Measurements from ENCODE around the gene UBE2J2. TPM values are rescaled to one million over a fixed set of nuclear protein-coding genes. Genes with fewer than 3 reads are reported as not detected.
A peak's percentile ranks its signal among the peaks of the same experiment; 100 is the strongest.

The UBE2J2 gene
- total RNA-seq, 3 donors from 2014 or later: 89.3 to 93.6 (median 91.2) TPM

GRCh38 chr1:1232796-1233566, 40.7 kb downstream of the UBE2J2 start:
- no peak for ATAC-seq
- H3K4me3 Mint-ChIP-seq: peak overlapping the region; percentile 78
- peaks cover 32% of the 10 kb centered on the region for H3K4me1 Mint-ChIP-seq (ENCODE audit: low read depth)
- H3K36me3 Mint-ChIP-seq (ENCODE audit: insufficient read depth): peaks cover 17% of the 10 kb centered on the region
- DNase-seq: no peak
- no peaks in the 10 kb centered on the region for H3K27me3 Mint-ChIP-seq (ENCODE audit: low read depth)
- no peaks in the 10 kb centered on the region for H3K9me3 Mint-ChIP-seq

DNA sequence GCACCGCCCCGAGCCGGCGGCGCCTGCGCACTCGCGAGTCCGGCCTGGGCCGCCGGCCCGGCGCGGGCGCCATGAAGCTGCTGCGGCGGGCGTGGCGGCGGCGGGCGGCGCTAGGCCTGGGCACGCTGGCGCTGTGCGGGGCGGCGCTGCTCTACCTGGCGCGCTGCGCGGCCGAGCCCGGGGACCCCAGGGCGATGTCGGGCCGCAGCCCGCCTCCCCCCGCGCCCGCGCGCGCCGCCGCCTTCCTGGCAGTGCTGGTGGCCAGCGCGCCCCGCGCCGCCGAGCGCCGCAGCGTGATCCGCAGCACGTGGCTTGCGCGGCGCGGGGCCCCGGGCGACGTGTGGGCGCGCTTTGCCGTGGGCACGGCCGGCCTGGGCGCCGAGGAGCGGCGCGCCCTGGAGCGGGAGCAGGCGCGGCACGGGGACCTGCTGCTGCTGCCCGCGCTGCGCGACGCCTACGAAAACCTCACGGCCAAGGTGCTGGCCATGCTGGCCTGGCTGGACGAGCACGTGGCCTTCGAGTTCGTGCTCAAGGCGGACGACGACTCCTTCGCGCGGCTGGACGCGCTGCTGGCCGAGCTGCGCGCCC, 41.4 kb downstream of the UBE2J2 start, which contains the start of gene B3GALT6:
Gene B3GALT6, plus strand, starts transcription at position 30 of the 588 bp plus-strand sequence. Its CDS starts 42 bp downstream, at position 72.
- H3K9me3 Mint-ChIP-seq: no peaks in the 10 kb centered on the region
- peaks cover 17% of the 10 kb centered on the region for H3K36me3 Mint-ChIP-seq (ENCODE audit: insufficient read depth)
- peak within 1 kb of the TSS; percentile 94 for H3K4me3 Mint-ChIP-seq
- no peak for ATAC-seq
- no peaks in the 10 kb centered on the region for H3K27me3 Mint-ChIP-seq (ENCODE audit: low read depth)
- DNase-seq: no peak
- peaks cover 32% of the 10 kb centered on the region for H3K4me1 Mint-ChIP-seq (ENCODE audit: low read depth)

DNA sequence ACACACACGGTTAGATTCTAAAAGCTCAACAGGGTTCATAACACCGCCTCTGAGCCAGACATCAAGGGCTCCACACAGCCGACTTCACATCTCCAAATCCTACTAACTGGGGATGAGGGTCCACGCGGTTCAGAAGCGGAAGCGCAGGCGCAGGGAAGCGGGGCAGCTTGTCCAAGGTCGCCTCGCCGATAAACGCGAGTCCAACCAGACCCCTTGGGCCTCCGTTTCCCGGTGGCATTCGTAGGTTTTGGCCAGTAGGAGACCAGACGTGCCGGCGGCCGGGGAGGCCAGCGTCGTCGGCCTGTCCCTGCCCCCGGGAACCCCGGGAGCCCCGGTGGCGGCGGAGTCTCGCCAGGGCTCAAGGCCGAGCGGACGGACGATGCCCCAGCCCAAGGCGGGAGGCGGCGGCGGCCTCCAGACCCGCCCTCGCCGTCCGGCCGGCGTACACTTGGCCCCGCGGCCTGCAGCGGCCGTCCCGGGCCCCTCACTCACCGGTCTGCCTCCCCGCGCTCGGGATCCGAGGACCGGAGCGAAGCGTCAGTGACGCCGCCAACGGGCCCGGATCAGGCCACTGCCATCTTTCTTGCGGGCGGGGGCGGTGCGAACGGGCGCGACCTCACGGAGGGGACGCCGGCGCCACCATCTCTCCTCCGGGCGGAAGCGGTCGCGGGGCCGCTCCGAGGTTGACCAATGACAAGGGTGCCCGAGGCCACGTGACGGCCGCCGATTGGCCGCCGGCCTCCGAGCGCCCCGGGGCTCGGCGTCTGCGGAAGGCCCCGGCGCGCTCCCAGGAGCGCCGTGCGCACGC, 42.0 kb downstream of the UBE2J2 start, which contains the start of gene SDF4:
Gene SDF4, minus strand, starts transcription at position 602 of the 808 bp plus-strand sequence. CDS start 3,229 bp downstream, outside the sequence.
- Mint-ChIP-seq H3K36me3 (ENCODE audit: insufficient read depth) (peaks cover 17% of the 10 kb centered on the region), H3K4me1 (ENCODE audit: low read depth) (peaks cover 32% of the 10 kb centered on the region), H3K4me3 (peak within 1 kb of the TSS; percentile 94), H3K9me3 (no peaks in the 10 kb centered on the region), H3K27me3 (ENCODE audit: low read depth) (no peaks in the 10 kb centered on the region)
- ATAC-seq (peak; percentile 95), DNase-seq (peak; percentile 96)

- no peak for ATAC-seq
- Mint-ChIP-seq H3K27me3 (ENCODE audit: low read depth) (no peaks in the 10 kb centered on the region), H3K36me3 (ENCODE audit: insufficient read depth) (peaks cover 20% of the 10 kb centered on the region), H3K9me3 (no peaks in the 10 kb centered on the region), H3K4me1 (ENCODE audit: low read depth) (peaks cover 36% of the 10 kb centered on the region), H3K4me3 (peak overlapping the region; percentile 94)
- no peak for DNase-seq
Measured at GRCh38 chr1:1230656-1231399, 42.8 kb downstream of the UBE2J2 start.

DNA sequence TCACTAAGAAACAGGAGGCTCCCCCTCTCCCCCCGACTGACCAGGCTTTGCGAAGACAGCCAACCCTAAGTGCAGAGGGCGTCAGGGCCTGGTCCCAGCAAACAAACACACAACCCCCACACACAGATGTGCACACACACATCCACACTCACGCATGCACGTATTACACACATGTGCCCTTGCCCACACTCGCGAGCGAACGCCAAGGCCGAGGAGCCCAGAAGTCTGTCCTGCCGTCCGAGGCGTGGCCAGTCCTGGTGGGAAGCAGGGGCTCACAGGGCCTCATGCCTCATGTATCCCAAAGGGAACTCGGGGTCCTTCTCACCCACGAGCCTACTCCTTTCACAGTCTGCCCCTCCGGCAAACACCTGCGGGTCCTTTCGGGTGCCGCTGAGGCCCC, 43.9 kb downstream of the UBE2J2 start:
- Mint-ChIP-seq H3K36me3 (ENCODE audit: insufficient read depth) (peaks cover 26% of the 10 kb centered on the region), H3K27me3 (ENCODE audit: low read depth) (no peaks in the 10 kb centered on the region), H3K4me3 (peak overlapping the region; percentile 94), H3K4me1 (ENCODE audit: low read depth) (peaks cover 39% of the 10 kb centered on the region), H3K9me3 (no peaks in the 10 kb centered on the region)
- ATAC-seq: no peak
- DNase-seq: no peak

- Mint-ChIP-seq H3K9me3 (no peaks in the 10 kb centered on the region), H3K4me1 (ENCODE audit: low read depth) (peaks cover 29% of the 10 kb centered on the region), H3K36me3 (ENCODE audit: insufficient read depth) (peaks cover 22% of the 10 kb centered on the region), H3K4me3 (peak overlapping the region; percentile 48), H3K27me3 (ENCODE audit: low read depth) (no peaks in the 10 kb centered on the region)
- DNase-seq: no peak
- ATAC-seq: no peak
Measured at GRCh38 chr1:1228596-1229321, 44.9 kb downstream of the UBE2J2 start.

- ATAC-seq (no peak), DNase-seq (no peak)
- H3K4me1 Mint-ChIP-seq (ENCODE audit: low read depth): peaks cover 25% of the 10 kb centered on the region
- no peaks in the 10 kb centered on the region for H3K9me3 Mint-ChIP-seq
- peaks cover 21% of the 10 kb centered on the region for H3K36me3 Mint-ChIP-seq (ENCODE audit: insufficient read depth)
- H3K4me3 Mint-ChIP-seq: no peak overlapping the region
- no peaks in the 10 kb centered on the region for H3K27me3 Mint-ChIP-seq (ENCODE audit: low read depth)
Measured at GRCh38 chr1:1228187-1228586, 45.5 kb downstream of the UBE2J2 start.

DNA sequence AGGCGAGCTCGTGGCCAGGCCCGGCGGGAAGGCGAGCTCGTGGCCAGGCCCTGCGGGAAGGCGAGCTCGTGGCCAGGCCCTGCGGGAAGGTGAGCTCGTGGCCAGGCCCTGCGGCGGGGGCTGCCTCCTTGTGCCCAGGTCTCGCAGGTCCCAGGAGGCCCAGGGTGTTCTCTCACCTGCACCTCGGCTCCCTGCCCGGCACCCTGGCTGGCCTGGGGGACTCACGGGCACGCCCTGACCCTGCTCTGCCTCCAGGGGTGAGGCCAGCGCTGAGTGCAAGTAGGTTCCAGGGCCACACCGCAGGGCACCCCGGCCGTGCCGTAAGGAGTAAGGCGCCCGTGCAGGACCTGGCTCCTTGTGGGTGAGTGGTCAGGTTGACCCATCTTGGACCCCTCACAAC, 46.3 kb downstream of the UBE2J2 start:
- ATAC-seq (no peak), DNase-seq (no peak)
- peaks cover 31% of the 10 kb centered on the region for H3K4me1 Mint-ChIP-seq (ENCODE audit: low read depth)
- H3K9me3 Mint-ChIP-seq: no peaks in the 10 kb centered on the region
- H3K36me3 Mint-ChIP-seq (ENCODE audit: insufficient read depth): peaks cover 28% of the 10 kb centered on the region
- no peak overlapping the region for H3K4me3 Mint-ChIP-seq
- no peaks in the 10 kb centered on the region for H3K27me3 Mint-ChIP-seq (ENCODE audit: low read depth)

DNA sequence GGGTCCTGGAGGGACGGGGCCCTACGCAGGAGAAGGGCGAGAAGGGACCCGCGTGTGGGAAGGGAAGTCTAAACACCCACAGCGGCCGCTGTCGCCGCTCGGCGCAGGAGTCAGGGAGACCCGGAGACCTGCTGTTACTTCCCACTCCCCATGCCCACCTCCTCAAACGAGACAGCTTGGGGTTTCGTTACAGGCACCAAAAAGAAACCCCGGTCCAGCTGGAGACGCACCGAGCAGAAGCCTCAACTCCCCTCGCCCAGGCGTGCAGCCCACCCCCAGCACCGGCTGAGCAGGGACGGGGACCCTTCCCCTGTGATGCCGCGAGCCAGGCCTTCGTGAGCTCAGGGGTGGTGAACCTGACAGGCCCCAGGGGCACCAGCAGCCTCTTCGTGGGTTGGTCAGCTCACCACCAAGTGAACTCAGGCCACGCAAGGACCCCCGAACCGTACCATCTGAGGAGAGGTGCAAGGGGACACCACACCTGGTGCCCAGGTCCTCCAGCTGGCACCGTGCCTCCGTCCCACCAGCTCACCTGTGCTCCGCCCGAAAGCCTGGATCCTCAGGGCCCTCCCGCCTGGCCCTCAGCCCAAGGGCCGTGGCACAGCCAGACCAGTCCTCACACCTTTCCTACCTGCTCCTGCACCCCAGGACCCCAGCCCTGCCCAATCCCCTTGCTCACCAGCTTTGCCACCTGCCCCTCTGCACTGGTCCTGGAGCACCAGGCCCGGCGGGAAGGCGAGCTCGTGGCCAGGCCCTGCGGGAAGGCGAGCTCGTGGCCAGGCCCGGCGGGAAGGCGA, 46.9 kb downstream of the UBE2J2 start:
- Mint-ChIP-seq H3K9me3 (no peaks in the 10 kb centered on the region), H3K27me3 (ENCODE audit: low read depth) (no peaks in the 10 kb centered on the region), H3K4me3 (no peak overlapping the region), H3K4me1 (ENCODE audit: low read depth) (peaks cover 31% of the 10 kb centered on the region), H3K36me3 (ENCODE audit: insufficient read depth) (peaks cover 28% of the 10 kb centered on the region)
- DNase-seq (no peak), ATAC-seq (no peak)

DNA sequence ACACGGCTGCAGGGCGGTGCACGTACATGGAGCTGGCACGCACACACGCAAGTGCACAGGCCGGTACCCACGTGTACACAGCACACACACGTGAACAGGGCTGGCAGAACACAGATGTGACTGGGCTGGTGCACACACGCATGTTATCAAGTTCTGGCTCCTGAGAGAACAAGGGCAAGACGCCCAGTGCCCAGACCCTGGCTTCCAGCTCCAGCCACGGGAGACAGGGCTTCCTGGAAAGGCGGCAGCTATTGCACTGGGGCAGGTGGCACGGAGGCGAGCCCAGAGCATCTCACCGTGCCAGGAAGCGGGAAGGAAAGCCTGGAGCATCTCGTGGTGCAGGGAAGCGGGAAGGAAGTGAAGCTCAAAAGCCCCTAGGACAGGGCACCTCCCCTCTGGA, 47.7 kb downstream of the UBE2J2 start:
- no peak for DNase-seq
- H3K36me3 Mint-ChIP-seq (ENCODE audit: insufficient read depth): peaks cover 28% of the 10 kb centered on the region
- no peak for ATAC-seq

GRCh38 chr1:1225238-1225845, 48.3 kb downstream of the UBE2J2 start:
- Mint-ChIP-seq H3K36me3 (ENCODE audit: insufficient read depth) (peaks cover 31% of the 10 kb centered on the region), H3K27me3 (ENCODE audit: low read depth) (no peaks in the 10 kb centered on the region), H3K9me3 (no peaks in the 10 kb centered on the region), H3K4me3 (no peak overlapping the region), H3K4me1 (ENCODE audit: low read depth) (peaks cover 33% of the 10 kb centered on the region)
- DNase-seq (no peak), ATAC-seq (no peak)

More for the DNA sequence above, 47.7 kb downstream of the UBE2J2 start:
- Mint-ChIP-seq H3K27me3 (ENCODE audit: low read depth) (no peaks in the 10 kb centered on the region), H3K4me1 (ENCODE audit: low read depth) (peaks cover 33% of the 10 kb centered on the region), H3K9me3 (no peaks in the 10 kb centered on the region), H3K4me3 (no peak overlapping the region)

- no peak overlapping the region for H3K4me3 Mint-ChIP-seq
- DNase-seq (no peak), ATAC-seq (no peak)
- H3K4me1 Mint-ChIP-seq (ENCODE audit: low read depth): peaks cover 31% of the 10 kb centered on the region
- H3K27me3 Mint-ChIP-seq (ENCODE audit: low read depth): no peaks in the 10 kb centered on the region
- peaks cover 29% of the 10 kb centered on the region for H3K36me3 Mint-ChIP-seq (ENCODE audit: insufficient read depth)
- no peaks in the 10 kb centered on the region for H3K9me3 Mint-ChIP-seq
Measured at GRCh38 chr1:1223891-1224290, 49.8 kb downstream of the UBE2J2 start.

All from activated T-cell treated with anti-CD3 and anti-CD28 coated beads, Interleukin-2, amount 50 U/mL, for 4 hours (primary cell).